CMK (cell line): ENCODE measurements around the gene GLRA3.
"Not testable (repeated sequence)": the region's sequence is repeated elsewhere in the genome, so short reads cannot be mapped to it uniquely, and the experiment has no call there.

Experiments
- DNase-seq: peaks from one replicate; pipeline ENCODE4 v3.0.0-alpha.2; 2010; ENCODE audit warnings: low read depth

GLRA3 gene

DNA sequence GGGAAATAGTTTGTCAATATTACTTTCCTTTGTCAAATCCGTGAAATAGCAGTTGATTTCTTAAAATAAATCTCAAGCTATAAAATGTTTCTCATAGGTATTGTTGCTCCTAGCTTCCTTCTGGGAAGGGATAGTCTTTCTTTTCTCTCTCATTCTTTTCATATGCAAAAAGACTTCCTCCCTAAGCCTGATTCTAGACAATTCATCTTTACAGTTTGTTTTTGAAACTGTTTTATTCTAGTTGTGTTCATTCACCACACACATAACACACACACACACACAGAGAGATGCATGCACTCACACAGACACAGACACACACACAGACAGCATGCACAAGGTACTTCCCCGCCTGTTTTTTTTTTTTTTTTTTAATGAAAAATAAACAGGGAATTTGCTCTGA, 18.2 kb downstream of the GLRA3 start:
- DNase-seq, result no peak

DNA sequence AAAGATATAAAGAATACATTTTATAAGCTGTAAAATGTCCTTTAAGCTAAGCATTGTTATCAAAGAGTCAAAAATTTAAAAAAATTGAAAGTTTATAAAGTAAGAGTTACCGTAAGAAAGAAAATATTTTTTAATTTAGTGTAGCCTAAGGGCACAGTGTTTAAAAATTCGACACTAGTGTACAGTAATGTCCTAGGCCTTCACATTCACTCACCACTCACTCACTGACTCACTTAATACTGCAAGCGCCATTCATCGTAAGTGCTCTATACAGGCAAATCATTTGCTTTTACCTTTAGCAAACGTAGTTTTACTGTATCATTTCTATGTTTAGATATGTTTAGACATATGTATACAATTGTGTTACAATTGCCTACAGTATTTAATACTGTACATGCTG, 20.2 kb downstream of the GLRA3 start:
- no peak for DNase-seq

DNA sequence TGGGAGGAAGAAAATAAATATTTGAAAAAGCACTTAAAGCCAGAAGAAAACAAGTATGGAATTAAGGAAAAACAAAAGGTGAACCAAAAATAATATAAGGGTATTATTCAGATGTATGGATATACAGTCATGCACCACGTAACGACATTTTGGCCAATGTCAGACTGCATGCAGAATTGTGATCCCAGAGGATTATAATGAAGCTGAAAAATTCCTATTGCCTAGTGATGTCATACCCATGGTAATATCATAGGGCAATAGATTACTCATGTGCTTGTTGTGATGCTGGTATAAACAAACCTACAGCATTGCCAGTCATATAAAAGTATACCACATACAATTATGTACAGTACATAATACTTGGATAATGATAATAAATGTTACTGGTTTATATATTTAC, 20.9 kb downstream of the GLRA3 start:
- no peak for DNase-seq

- no peak for DNase-seq
These were observed 23.3 kb downstream of the GLRA3 start for GRCh38 chr4:174805746-174806145.

- no peak for DNase-seq
These were observed 34.4 kb downstream of the GLRA3 start for GRCh38 chr4:174794543-174795094.

GRCh38 chr4:174789657-174790056, 39.4 kb downstream of the GLRA3 start:
- DNase-seq, result no peak

DNA sequence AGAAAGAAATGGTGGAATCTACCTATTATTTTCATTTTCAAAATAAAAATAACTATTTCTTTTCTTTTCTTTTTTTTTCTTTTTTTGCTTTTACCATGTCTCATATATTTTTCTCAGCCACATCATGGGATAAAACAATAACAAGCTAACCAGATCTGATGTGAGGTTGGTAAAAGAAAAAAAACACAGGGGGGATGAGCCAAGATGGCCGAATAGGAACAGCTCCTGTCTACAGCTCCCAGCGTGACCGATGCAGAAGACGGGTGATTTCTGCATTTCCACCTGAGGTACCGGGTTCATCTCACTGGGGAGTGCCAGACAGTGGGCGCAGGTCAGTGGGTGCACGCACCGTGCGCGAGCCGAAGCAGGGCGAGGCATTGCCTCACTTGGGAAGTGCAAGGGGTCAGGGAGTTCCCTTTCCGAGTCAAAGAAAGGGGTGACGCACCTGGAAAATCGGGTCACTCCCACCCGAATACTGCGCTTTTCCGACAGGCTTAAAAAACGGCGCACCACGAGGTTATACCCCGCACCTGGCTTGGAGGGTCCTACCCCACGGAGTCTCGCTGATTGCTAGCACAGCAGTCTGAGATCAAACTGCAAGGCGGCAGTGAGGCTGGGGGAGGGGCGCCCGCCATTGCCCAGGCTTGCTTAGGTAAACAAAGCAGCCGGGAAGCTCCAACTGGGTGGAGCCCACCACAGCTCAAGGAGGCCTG, 50.6 kb downstream of the GLRA3 start:
- DNase-seq, result not testable (repeated sequence)

- no peak for DNase-seq
These were observed 53.7 kb downstream of the GLRA3 start for GRCh38 chr4:174775366-174775765.

DNA sequence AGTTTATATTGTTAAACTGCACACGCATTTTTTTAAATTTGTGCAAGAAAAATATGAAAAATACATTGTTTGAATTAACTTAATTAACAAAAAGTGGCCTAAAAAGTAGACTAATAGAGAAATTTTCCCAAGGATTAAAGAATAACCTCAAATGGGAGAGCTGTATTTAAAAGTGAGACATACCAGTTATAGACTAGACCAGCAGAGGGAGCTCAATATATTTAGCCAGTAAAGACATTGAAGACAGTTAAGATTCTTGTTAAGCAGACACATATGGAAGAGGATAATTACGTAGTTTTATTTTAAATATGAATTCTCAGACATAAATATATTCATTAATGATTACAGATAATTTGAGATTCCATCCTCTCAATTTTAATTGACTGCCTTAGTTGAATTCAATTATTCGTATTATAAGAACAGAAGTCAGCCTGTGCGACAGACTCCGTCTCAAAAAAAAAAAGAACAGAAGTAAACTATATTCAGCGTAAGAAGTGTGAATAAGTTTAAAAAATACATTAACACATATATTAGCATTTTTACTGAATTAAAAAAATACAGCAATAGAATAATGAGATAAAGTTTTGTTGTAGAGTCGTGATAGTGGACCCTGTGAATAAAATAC, 64.8 kb downstream of the GLRA3 start:
- DNase-seq, result peak; percentile 5

DNA sequence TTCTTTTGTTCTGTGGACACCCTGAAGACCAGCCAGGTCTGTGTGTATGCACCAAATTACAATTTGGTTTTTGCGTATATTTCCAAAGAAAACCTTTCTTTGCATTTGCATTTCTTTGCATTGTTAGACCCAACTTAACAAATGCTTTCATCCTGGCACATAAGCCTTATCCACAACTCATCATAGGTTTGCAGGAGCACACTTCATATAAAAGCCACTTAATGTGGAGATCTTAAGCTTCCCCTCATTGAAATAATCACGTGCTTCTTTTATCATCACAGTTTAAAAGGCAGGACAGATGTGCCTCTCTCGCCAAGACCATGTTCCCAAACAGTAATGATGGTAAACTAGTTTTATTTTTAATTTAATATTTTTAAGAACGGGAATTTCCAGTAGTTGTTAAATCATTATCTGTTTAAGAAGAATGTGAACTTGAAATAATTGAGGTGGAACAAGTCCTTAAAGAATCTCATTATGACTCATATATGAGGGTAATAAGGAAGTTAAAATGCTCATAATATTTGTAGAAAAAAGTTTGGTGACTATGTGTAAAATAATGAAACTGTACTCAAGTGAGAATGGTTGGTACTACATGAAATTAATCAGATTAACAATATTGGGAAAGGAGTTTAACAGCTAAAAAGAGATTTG, 65.5 kb downstream of the GLRA3 start:
- no peak for DNase-seq

DNA sequence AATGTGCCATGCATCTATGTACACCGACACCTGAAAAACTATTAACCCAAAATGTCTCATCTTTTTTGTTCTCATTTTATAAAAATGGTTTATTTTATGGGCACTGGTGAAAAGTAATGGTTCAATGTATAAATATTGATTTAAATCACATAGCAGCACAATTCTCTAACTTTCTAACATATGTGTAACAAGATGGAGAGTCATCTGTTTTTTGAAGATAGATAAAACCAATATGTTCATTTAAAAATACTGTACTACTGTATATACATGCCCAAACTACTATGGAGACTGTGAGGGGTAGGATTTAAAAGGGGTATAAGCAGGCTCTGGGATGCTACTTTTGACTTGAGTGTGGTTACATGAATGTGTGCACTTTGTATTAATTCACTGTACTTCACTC, 67.6 kb downstream of the GLRA3 start:
- DNase-seq, result no peak

DNA sequence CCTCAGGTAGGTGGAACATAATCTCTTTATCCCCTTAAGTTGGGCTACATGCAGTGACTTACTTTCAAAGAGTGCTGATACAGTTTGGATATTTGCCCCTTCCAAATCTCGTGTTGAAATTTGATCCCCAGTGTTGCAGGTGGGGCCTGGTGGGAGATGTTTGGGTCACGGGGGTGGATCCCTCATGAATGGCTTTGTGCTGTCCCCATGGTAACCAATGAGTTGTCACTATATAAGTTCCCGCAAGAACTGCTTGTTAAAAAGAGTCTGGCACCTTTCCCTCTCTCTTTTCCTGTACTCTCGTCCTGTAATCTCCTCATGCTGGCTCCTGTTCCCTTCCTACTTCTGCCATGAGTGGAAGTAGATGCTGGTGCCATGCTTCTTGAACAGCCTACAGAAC, 71.3 kb downstream of the GLRA3 start:
- no peak for DNase-seq

DNA sequence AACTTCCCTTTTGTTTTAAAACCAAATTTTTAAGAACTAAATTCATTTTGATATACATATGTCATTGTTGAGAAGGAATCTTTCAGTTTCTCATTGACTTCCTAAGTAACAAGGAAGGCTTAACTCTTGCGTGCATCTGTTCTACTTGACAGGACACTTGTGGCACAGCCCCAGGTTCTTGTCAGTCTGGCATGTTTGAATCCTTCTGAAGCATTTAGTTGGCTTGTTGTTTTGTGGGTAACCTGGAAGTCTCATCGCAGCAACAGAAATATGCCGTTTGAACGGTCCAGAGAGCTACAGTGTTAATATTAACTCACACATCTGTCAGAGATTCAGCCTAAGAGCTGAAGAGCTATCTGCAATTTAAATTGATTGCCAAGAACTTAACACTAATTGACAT, 76.0 kb downstream of the GLRA3 start:
- no peak for DNase-seq

DNA sequence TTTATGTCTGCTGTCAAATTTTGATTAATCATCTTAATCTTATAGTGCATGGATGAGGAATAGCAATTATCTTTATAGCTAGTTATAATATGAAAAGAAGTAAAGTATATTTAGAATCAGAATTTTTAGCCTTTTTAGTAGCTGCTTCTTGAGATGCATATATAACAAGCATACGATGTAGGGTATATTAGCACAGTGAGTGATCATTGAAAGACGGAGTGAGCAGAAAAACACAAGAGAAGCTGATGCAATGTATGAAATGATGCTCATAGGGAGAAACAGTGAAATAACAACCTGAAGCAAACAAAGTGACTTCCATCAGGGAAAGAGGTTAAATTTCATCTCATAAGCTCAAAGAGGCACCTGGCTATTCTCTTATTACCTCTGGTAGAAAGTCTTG, 77.0 kb downstream of the GLRA3 start:
- no peak for DNase-seq

DNA sequence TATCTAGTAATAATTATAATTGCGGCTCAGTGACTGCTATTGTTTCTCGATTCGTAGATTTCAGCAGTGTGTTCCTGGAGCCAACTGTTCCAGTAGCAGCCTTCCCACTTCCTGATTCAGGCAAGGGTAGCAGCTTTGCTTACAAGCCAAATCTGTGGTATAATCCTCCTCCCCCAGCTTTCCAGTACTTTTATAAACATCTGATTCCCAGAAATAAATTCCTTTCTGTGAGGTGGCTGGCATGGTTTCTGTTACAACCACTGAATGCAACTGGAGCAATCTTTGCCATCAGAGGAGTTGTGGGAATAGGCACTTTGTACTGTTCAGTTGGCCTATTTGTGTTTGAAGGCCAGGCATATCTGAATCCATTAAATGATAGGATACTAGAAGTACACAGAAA, 80.0 kb downstream of the GLRA3 start:
- no peak for DNase-seq

DNA sequence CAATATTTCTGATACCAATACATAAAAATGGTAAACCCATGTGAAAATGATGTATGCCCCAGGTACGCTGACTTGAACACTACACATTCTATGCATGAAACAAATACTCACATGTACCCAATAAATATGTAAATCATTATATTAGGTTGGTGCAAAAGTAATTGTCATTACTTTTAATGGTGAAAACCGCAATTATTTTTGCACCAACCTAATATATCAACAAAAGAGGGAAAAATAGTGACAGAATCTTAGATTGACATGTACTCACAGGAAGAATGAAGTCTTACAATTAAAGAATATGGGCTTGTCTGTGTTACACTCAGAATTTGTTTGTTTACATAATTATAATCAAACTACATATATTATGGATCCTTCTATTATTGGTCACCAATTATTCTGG, 82.3 kb downstream of the GLRA3 start:
- no peak for DNase-seq

GRCh38 chr4:174742561-174742960, 86.5 kb downstream of the GLRA3 start:
- no peak for DNase-seq

GRCh38 chr4:174739576-174739975, 89.5 kb downstream of the GLRA3 start:
- no peak for DNase-seq

DNA sequence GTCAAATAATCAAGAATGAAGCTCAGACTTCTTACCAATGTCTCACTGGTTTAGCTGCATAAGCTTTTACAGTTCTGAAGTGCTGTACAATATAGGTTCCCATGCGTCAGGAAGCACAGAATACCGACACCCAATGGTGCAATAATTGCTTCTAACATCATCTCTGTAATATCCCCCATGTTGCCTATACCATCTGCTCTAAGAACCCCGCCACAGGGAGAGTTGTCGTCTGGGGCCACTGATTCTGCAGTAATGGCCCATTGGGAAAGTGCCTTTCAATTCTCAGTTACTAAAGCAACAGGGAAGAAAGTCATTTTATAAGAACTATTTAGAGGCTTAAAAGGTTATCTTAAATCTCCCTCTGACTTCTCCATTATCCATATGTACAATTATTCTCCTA, 94.9 kb downstream of the GLRA3 start:
- DNase-seq, result no peak

DNA sequence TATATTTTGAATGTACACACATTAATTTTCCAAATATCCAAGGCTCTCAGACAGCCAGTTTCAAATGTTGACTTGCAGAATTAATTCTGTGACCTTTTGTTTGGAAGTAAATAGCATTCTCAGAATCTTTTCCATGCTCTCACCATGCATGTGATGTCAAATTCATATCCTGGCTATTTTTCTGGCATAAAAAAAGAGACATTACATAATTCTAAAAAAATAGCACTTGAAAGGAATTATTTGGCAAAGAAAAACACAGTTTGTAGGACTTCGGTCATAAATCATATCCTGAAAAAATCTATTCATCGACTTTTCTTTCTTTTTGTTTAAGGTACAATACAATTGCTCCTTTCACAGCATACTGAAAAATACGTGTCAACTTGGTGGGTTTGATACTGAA, 111.2 kb downstream of the GLRA3 start:
- no peak for DNase-seq

DNA sequence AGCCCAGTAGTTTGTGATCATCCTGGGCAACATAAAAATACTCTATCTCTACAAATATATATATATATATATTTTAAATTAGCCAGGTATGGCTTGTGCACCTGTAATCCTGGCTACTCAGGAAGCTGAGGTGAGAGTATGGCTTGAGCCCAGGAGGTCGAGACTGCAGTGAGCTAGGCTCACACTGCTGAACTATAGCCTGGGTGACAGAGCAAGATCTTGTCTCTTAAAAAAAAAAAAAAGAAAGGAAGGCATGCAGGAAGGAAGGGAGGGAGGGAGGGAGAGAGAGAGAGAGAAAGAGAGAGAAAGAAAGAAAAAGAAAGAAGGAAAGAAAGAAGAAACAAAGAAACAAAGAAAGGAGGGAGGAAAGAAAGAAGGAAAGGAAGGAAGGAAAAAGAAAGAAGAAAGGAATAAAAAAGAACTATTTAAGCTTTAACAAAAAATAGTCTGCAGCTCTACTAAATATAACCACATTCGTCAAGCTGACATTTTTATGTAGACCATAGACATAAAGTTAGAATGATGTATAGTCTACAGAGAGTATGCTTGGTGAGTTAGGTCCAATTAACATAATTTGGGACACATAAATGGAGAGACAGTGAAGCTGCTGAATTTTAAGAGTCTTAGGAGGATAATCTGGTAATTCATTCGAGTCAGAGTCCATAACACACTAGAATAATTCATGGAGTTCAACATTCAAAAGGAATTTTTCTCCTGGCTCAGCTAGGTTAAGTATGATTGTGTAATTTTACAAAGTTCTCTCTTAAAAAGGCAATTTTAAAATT, 111.9 kb downstream of the GLRA3 start:
- DNase-seq, result no peak

DNA sequence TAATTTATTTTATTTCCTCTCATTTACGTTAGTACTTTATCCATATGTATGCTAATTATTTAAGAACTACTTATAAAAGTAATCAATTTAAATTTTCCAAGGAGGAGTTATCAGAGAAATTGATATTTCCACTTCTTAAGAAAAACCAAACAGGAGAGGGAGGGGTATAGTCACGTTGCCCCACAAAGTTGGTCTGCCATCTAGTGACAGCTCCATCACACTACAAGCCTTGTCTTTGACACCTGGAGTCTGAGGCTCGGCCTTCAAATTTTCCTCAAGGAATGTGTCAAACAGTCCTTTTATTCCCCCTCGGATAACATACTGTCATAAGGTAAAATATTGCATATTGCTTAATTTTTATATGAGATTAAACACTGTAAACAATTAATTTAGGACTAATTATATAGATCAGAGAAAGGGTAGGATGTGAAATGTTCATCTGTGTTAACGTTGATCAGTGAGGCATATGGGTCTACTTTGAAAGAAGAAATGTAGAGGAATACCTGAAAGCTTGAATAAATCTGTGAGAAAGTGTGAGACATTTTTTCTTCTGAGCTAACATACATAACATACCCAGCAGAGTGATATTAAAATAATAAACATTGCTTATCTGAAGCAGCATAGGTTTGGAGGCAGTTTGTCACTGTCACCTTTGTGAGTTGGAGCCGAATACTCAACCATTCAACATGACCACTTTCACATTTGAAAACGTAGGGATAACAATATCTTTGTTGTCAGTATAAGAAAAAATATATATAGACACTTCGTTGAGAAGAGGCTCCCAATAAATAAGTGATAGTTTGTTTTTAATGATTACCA, 114.4 kb downstream of the GLRA3 start:
- peak; percentile 18 for DNase-seq
